Measurements from ENCODE around the gene DNAJC9. TPM values are rescaled to one million over a fixed set of nuclear protein-coding genes. Genes with fewer than 3 reads are reported as not detected.

Gene DNAJC9
- total RNA-seq, 1 experiment from 2014 or later: 35.1 TPM

DNA sequence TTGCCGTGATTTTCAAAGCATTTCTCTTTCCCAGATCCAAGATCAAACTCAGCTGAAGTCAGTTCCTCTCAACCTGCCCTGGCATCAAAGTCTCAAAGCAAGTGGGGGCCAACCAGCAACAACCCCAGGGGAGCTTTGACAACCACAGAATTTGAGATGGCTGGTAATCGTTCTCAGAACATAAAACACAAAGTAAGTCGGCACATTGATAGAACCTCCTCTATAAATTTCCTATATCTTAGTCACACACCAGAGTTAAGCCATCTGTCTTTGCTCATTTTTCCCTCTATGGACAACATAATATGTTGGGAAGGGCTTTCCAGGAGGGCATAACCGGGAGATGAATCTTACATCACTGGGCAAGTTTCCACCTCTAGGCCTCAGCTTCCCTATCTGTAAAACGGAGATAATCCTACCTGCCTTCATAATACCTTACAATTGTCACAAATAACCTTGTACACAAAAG lies 1.2 kb upstream of the DNAJC9 start:
- H3K27me3 Mint-ChIP-seq (ENCODE audit: insufficient read depth, unreplicated experiment): no peaks in the 10 kb centered on the region
- peak overlapping the region; percentile 91 for H3K4me3 Mint-ChIP-seq (ENCODE audit: unreplicated experiment)

DNA sequence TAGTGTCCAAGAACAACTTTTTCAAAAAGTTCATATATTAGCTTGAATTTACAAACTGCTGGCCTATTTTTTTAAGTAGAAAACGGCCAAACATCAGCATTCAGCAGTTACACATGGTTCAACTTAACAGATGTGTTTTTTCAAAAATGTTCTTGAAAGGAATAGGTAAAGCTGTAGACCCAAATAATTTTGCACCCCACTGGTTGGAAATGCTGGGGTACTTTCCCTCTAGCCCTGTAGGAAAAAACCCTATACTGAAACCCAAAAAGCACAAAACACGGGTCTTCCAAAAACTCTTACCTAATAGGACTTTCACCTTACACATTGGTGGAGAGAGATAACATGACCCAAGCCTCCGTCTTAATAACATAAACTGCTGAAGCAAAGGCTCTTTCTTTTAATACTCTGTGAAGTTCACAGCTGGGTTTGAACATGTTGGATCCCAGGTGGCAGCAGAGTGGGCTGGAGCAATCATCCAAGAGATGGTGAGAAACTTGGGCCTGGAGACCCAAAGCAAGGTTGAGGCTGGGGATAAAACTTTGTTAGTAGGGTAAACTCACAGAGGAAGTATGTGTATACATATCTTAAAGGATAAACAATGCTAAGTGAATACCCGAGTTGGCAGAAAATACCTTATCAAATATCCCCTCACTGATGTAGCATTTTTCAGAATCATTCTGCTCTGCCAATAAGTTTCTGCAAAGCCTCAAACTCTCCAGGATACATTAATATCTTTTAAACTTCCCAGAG lies 629 bp upstream of the DNAJC9 start:
- Mint-ChIP-seq H3K27ac (ENCODE audit: low read depth, unreplicated experiment) (peak overlapping the region; percentile 95), H3K4me1 (ENCODE audit: insufficient read depth, unreplicated experiment) (peaks cover 30% of the 10 kb centered on the region), H3K4me3 (ENCODE audit: unreplicated experiment) (peak overlapping the region; percentile 91), H3K9me3 (ENCODE audit: unreplicated experiment) (no peaks in the 10 kb centered on the region), H3K27me3 (ENCODE audit: insufficient read depth, unreplicated experiment) (no peaks in the 10 kb centered on the region), H3K36me3 (ENCODE audit: insufficient read depth, unreplicated experiment) (peaks cover 81% of the 10 kb centered on the region)
- BruUV-seq (replicated peaks): TSS peak; percentile 94
- ChIA-PET CTCF (interaction anchor here (0.7 to 0.8 kb wide), 3 partner anchors 8 to 248 kb away, joined by 3 to 5 read pairs (median 5); partner anchors contain the start of gene PPP3CB), POLR2A (interaction anchor here (0.5 to 4.4 kb wide), 31 partner anchors 9 to 774 kb away, joined by 3 to 64 read pairs (median 5); partner anchors contain the start of genes ANXA7, CFAP70, ECD and FAM149B1)
- DNase-seq (ENCODE audit: unreplicated experiment): no peak
- TF ChIP-seq, protein P1, sequence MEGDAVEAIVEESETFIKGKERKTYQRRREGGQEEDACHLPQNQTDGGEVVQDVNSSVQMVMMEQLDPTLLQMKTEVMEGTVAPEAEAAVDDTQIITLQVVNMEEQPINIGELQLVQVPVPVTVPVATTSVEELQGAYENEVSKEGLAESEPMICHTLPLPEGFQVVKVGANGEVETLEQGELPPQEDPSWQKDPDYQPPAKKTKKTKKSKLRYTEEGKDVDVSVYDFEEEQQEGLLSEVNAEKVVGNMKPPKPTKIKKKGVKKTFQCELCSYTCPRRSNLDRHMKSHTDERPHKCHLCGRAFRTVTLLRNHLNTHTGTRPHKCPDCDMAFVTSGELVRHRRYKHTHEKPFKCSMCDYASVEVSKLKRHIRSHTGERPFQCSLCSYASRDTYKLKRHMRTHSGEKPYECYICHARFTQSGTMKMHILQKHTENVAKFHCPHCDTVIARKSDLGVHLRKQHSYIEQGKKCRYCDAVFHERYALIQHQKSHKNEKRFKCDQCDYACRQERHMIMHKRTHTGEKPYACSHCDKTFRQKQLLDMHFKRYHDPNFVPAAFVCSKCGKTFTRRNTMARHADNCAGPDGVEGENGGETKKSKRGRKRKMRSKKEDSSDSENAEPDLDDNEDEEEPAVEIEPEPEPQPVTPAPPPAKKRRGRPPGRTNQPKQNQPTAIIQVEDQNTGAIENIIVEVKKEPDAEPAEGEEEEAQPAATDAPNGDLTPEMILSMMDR (IDR thresholded peaks at IDR 0.05; ENCODE audit: unreplicated experiment): no peak
- intact Hi-C loops (cut with micrococcal nuclease): loop anchor here (2.0 kb wide), 1 partner anchor 165 kb away; no protein-coding TSS in a partner anchor

More for the DNA sequence above, 1.2 kb upstream of the DNAJC9 start:
- peaks cover 75% of the 10 kb centered on the region for H3K36me3 Mint-ChIP-seq (ENCODE audit: insufficient read depth, unreplicated experiment)
- no peak for DNase-seq (ENCODE audit: unreplicated experiment)
- H3K27ac Mint-ChIP-seq (ENCODE audit: low read depth, unreplicated experiment): peak overlapping the region; percentile 95
- H3K9me3 Mint-ChIP-seq (ENCODE audit: unreplicated experiment): no peaks in the 10 kb centered on the region
- ChIA-PET CTCF (no interaction called here), POLR2A (interaction anchor here (0.5 to 4.4 kb wide), 7 partner anchors 11 to 246 kb away, joined by 3 to 64 read pairs (median 14); partner anchors contain the start of genes ECD, FAM149B1, NUDT13 and PPP3CB)
- no TSS peak for BruUV-seq (replicated peaks)
- TF ChIP-seq, protein P1 (IDR thresholded peaks at IDR 0.05; ENCODE audit: unreplicated experiment): no peak
- H3K4me1 Mint-ChIP-seq (ENCODE audit: insufficient read depth, unreplicated experiment): peaks cover 30% of the 10 kb centered on the region
- intact Hi-C loops (cut with micrococcal nuclease): no loop called here

DNA sequence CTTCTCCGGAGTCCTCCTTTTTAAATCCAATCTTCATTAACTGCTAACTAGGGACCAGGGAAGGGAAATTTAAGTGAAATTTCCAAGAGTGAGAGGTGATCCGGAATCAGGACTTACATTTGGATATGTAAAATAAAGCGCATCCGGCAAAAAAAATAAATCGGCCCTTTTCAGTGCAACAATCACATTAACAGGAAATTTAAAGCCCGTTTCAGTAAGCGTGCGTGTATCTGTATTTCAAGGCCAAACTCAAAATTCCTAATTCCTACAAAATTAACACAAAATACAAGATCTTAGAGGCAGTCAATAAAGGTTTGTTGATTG lies 771 bp downstream of the DNAJC9 start:
- ChIA-PET POLR2A (interaction anchor here (0.9 to 4.4 kb wide), 15 partner anchors 9 to 1013 kb away, joined by 3 to 64 read pairs (median 13); partner anchors contain the start of genes ANXA7, CFAP70, ECD and FAM149B1), CTCF (no interaction called here)
- TF ChIP-seq, protein P1 (IDR thresholded peaks at IDR 0.05; ENCODE audit: unreplicated experiment): no peak
- no peak for DNase-seq (ENCODE audit: unreplicated experiment)
- intact Hi-C loops (cut with micrococcal nuclease): loop anchor here (2.0 kb wide), 1 partner anchor 167 kb away; no protein-coding TSS in a partner anchor
- Mint-ChIP-seq H3K27me3 (ENCODE audit: insufficient read depth, unreplicated experiment) (no peaks in the 10 kb centered on the region), H3K4me3 (ENCODE audit: unreplicated experiment) (peak overlapping the region; percentile 91), H3K36me3 (ENCODE audit: insufficient read depth, unreplicated experiment) (peaks cover 80% of the 10 kb centered on the region), H3K4me1 (ENCODE audit: insufficient read depth, unreplicated experiment) (peaks cover 30% of the 10 kb centered on the region), H3K9me3 (ENCODE audit: unreplicated experiment) (no peaks in the 10 kb centered on the region), H3K27ac (ENCODE audit: low read depth, unreplicated experiment) (peak overlapping the region; percentile 95)
- BruUV-seq (replicated peaks): TSS peak; percentile 44

DNA sequence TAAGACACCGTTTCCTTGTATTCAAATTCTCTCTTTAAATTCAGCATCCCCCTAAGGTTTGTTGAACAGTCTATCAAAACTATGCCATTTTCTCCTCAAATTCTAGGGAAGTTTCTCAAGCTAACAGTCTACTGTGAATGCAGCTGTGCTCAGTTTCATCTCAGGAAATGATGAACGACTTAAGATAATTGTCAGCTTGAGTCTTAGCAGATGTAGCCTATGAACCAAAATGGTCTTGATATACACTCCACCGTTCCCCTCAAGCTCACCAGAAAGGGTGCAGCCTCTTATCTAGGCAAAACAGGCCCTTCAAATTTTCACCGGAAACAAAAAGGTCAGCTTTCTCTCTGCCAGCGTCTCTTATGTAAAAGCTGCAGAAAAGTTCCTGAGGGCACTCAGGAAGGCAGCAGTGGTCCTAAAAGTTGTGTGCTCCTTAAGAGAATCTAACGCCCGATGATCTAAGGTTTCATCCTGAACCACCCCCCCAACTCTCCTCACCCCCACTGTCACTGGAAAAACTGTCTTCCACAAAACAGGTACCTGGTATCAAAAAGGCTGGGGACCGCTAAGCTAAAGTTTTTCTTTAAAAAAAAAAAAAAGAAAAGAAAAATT lies 2.1 kb downstream of the DNAJC9 start:
- TF ChIP-seq, protein P1 (IDR thresholded peaks at IDR 0.05; ENCODE audit: unreplicated experiment): no peak
- CTCF ChIA-PET: interaction anchor here (0.6 kb wide), 1 partner anchor 18 kb away, joined by 4 read pairs; no protein-coding TSS in a partner anchor
- intact Hi-C loops (cut with micrococcal nuclease): no loop called here
- Mint-ChIP-seq H3K4me3 (ENCODE audit: unreplicated experiment) (peak overlapping the region; percentile 91), H3K27me3 (ENCODE audit: insufficient read depth, unreplicated experiment) (no peaks in the 10 kb centered on the region), H3K9me3 (ENCODE audit: unreplicated experiment) (no peaks in the 10 kb centered on the region), H3K27ac (ENCODE audit: low read depth, unreplicated experiment) (peak overlapping the region; percentile 95), H3K36me3 (ENCODE audit: insufficient read depth, unreplicated experiment) (peaks cover 80% of the 10 kb centered on the region), H3K4me1 (ENCODE audit: insufficient read depth, unreplicated experiment) (peaks cover 20% of the 10 kb centered on the region)
- no TSS peak for BruUV-seq (replicated peaks)
- DNase-seq (ENCODE audit: unreplicated experiment): no peak
- POLR2A ChIA-PET: interaction anchor here (1.1 to 4.4 kb wide), 4 partner anchors 11 to 168 kb away, joined by 3 to 64 read pairs (median 42); partner anchors contain the start of genes ANXA7, ECD and FAM149B1
